Lower leg skin (tissue), 3 donors: ENCODE data around the gene GAGE12J.

Source experiments
- POLR2A ChIP-seq, 2 donors: fragments of 450-650 bp; IDR thresholded peaks; one replicate each; pipeline ENCODE4 v1.6.1; 2016 to 2017; ENCODE audit warnings: antibody characterized with exemption in 2 of 2, mild to moderate bottlenecking in 1 of 2, moderate library complexity in 1 of 2
- TF ChIP-seq, protein P1 (sequence below), 3 donors: fragments of 450-650 bp; IDR thresholded peaks; one replicate each; pipeline ENCODE4 v1.5.1; 2016; ENCODE audit warnings: antibody characterized with exemption in 3 of 3, mild to moderate bottlenecking in 3 of 3, moderate library complexity in 2 of 3

DNA sequence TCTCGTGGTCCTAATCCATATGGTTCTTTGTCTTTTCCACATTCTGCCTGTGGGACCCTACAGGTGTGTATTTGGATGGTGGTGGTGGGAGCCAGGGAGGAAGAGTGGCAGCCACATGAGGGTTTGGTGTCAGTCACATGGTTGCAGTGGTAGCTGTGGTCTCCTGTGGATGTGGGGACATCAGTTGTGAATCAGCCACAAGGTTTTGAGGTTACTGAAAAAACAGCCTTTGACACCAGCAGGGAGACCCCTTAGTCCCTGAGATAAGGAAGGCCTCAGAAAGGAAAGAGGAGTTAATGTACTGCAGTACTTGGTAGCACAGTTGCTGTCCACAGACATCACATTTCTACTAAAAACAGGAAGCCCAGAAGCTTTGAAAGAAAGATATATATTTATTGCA lies 34.2 kb upstream of the GAGE12J start:
- TF ChIP-seq, protein P1, sequence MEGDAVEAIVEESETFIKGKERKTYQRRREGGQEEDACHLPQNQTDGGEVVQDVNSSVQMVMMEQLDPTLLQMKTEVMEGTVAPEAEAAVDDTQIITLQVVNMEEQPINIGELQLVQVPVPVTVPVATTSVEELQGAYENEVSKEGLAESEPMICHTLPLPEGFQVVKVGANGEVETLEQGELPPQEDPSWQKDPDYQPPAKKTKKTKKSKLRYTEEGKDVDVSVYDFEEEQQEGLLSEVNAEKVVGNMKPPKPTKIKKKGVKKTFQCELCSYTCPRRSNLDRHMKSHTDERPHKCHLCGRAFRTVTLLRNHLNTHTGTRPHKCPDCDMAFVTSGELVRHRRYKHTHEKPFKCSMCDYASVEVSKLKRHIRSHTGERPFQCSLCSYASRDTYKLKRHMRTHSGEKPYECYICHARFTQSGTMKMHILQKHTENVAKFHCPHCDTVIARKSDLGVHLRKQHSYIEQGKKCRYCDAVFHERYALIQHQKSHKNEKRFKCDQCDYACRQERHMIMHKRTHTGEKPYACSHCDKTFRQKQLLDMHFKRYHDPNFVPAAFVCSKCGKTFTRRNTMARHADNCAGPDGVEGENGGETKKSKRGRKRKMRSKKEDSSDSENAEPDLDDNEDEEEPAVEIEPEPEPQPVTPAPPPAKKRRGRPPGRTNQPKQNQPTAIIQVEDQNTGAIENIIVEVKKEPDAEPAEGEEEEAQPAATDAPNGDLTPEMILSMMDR (IDR thresholded peaks at IDR 0.05) = no peak
- no peak for TF ChIP-seq POLR2A (IDR thresholded peaks at IDR 0.05)
